GM12878 (cell line): ENCODE measurements around the gene ZNF891. TPM values are rescaled to one million over a fixed set of nuclear protein-coding genes. Genes with fewer than 3 reads are reported as not detected.

Experiments
- BACH1 ChIP-seq: fragments of 450-650 bp; IDR thresholded peaks from 2 replicates; pipeline ENCODE4 v1.6.1; 2017; ENCODE audit warnings: mild to moderate bottlenecking, borderline replicate concordance
- CBFB ChIP-seq: IDR thresholded peaks from 2 replicates; pipeline ENCODE4 v1.6.1; 2016; ENCODE audit warnings: antibody characterized with exemption, low read depth
- CEBPB ChIP-seq, 2 experiments: fragments of 150-350 bp in 1 of 2; IDR thresholded peaks; 2 replicates each; pipeline ENCODE4 v1.6.1; 2012 to 2014; ENCODE audit warnings: low read depth in 2 of 2, low read length in 2 of 2, borderline replicate concordance in 1 of 2, inconsistent platforms in 1 of 2
- CHD2 ChIP-seq: IDR thresholded peaks from 2 replicates; pipeline ENCODE4 v1.6.1; 2011; ENCODE audit warnings: low read depth, low read length, improper control_type of control experiment, borderline replicate concordance
- KLF5 ChIP-seq: fragments of 450-650 bp; IDR thresholded peaks from 2 replicates; pipeline ENCODE4 v1.6.1; 2014; ENCODE audit warnings: mild to moderate bottlenecking; ENCODE audit not compliant: partially characterized antibody
- MTA2 ChIP-seq: fragments of 450-650 bp; IDR thresholded peaks from 2 replicates; pipeline ENCODE4 v1.6.1; 2016; ENCODE audit warnings: low read depth, mild to moderate bottlenecking, moderate library complexity
- MXI1 ChIP-seq: fragments of 150-350 bp; IDR thresholded peaks from 2 replicates; pipeline ENCODE4 v1.6.1; 2011; ENCODE audit warnings: low read depth, mild to moderate bottlenecking, inconsistent platforms, low read length, improper control_type of control experiment
- NRF1 ChIP-seq: conservative IDR thresholded peaks from 2 replicates; pipeline ENCODE4 v1.6.1; 2011; ENCODE audit warnings: mild to moderate bottlenecking, low read depth, low read length, improper control_type of control experiment
- PML ChIP-seq: IDR thresholded peaks from 2 replicates; pipeline ENCODE4 v1.6.1; 2012; ENCODE audit warnings: low read length, inconsistent platforms
- SMAD5 ChIP-seq: IDR thresholded peaks from 2 replicates; pipeline ENCODE4 v1.6.1; 2016; ENCODE audit warnings: antibody characterized with exemption, low read depth
- SRF ChIP-seq, 2 experiments: IDR thresholded peaks; 2 replicates each; pipeline ENCODE4 v1.6.1; 2011; ENCODE audit warnings: low read depth in 2 of 2, low read length in 2 of 2, mild to moderate bottlenecking in 1 of 2, moderate library complexity in 1 of 2
- WRNIP1 ChIP-seq: IDR thresholded peaks from 2 replicates; pipeline ENCODE4 v1.6.1; 2011; ENCODE audit warnings: low read depth, low read length, improper control_type of control experiment, borderline replicate concordance
- YBX1 ChIP-seq: fragments of 450-650 bp; IDR thresholded peaks from 2 replicates; pipeline ENCODE4 v1.6.1; 2016; ENCODE audit warnings: antibody characterized with exemption
- polyA plus RNA-seq, 11 experiments: library from polyadenylated mRNA; depleted of rRNA in 4 of 11; unstranded in 6 of 11; stranded (reverse) in 5 of 11; fragments of >200 nt; fragmentation: Nextera tagmentation in 4 of 11; fragmentation: Illumina TruSeq in 1 of 11; extraction: Ambion mirVana in 4 of 11; extraction: Trizol in 1 of 11; gene quantifications; 1 replicate in 1 of 11; 2 replicates in 10 of 11; pipeline versions ENCODE4 v1.2.1 to v1.2.3, GENCODE V29; 2011 to 2016; ENCODE audit warnings: inconsistent platforms in 2 of 11, missing spikeins in 2 of 11, low read depth in 1 of 11
- total RNA-seq, 4 experiments: library from RNA; depleted of rRNA in 3 of 4; stranded (reverse); fragments of >200 nt in 3 of 4; fragmentation: Illumina TruSeq in 1 of 4; extraction: Trizol in 1 of 4; gene quantifications; 2 replicates each; pipeline versions ENCODE4 v1.2.1 to v1.2.3, GENCODE V29; 2013 to 2021
- TF ChIP-seq, protein P1 (sequence below): fragments of 450-650 bp; IDR thresholded peaks from 2 replicates; pipeline ENCODE4 v1.6.1; 2017; ENCODE audit warnings: mild to moderate bottlenecking, low read depth, inconsistent platforms; ENCODE audit not compliant: poor library complexity, severe bottlenecking
- TF ChIP-seq, protein P2 (sequence below): fragments of 450-650 bp; IDR thresholded peaks from 2 replicates; pipeline ENCODE4 v1.6.1; 2017; ENCODE audit warnings: low read depth, mild to moderate bottlenecking, moderate library complexity
- TF ChIP-seq, protein P3 (sequence below): fragments of 450-650 bp; conservative IDR thresholded peaks from 2 replicates; pipeline ENCODE4 v1.6.1; 2017; ENCODE audit warnings: mild to moderate bottlenecking, moderate library complexity
- TF ChIP-seq, protein P4 (sequence below): fragments of 450-650 bp; formaldehyde crosslinking; IDR thresholded peaks from 2 replicates; pipeline ENCODE4 v1.4.0; 2020; ENCODE audit warnings: mild to moderate bottlenecking, moderate library complexity
- TF ChIP-seq, protein P5 (sequence below): IDR thresholded peaks from 2 replicates; pipeline ENCODE4 v1.6.1; 2012; ENCODE audit warnings: low read depth, low read length, improper control_type of control experiment
- TF ChIP-seq, protein P6 (sequence below), 3 experiments: IDR thresholded peaks in 2 of 3; conservative IDR thresholded peaks in 1 of 3; 2 replicates each; pipeline ENCODE4 v1.5.1; 2011; ENCODE audit warnings: low read depth in 3 of 3, low read length in 3 of 3, mild to moderate bottlenecking in 3 of 3, control low read depth in 2 of 3, moderate library complexity in 2 of 3, inconsistent platforms in 1 of 3, mixed read lengths in 1 of 3; ENCODE audit not compliant: control insufficient read depth in 2 of 3, insufficient read depth in 1 of 3; ENCODE audit errors: extremely low read depth in 1 of 3

The ZNF891 gene
- total and polyA plus RNA-seq, 10 of the 15 experiments (the other 5 are each of a cell fraction or from before 2014, with no cell fraction given), result 0.20 to 1.1 (median 0.69) TPM

DNA sequence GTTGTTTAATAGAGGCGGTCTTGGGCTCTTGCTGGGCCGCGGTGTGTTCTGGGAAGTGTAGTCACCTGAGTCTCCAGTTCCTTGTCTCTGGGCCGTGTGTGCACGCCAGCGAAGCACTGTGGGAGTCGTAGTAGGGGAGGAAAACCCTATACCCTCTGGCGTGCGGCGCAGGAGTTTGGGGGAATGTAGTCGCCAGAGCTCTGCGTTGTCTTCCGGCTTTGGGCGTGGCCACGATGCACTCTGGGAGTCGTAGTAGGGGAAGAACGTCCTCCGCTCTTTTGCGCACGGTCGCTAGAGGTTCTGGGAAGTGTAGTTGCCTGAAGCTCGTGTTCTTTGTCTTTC, 50.1 kb downstream of the ZNF891 start (continued):
- TF ChIP-seq, protein P1, sequence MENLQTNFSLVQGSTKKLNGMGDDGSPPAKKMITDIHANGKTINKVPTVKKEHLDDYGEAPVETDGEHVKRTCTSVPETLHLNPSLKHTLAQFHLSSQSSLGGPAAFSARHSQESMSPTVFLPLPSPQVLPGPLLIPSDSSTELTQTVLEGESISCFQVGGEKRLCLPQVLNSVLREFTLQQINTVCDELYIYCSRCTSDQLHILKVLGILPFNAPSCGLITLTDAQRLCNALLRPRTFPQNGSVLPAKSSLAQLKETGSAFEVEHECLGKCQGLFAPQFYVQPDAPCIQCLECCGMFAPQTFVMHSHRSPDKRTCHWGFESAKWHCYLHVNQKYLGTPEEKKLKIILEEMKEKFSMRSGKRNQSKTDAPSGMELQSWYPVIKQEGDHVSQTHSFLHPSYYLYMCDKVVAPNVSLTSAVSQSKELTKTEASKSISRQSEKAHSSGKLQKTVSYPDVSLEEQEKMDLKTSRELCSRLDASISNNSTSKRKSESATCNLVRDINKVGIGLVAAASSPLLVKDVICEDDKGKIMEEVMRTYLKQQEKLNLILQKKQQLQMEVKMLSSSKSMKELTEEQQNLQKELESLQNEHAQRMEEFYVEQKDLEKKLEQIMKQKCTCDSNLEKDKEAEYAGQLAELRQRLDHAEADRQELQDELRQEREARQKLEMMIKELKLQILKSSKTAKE, result no peak
- TF ChIP-seq, protein P2, sequence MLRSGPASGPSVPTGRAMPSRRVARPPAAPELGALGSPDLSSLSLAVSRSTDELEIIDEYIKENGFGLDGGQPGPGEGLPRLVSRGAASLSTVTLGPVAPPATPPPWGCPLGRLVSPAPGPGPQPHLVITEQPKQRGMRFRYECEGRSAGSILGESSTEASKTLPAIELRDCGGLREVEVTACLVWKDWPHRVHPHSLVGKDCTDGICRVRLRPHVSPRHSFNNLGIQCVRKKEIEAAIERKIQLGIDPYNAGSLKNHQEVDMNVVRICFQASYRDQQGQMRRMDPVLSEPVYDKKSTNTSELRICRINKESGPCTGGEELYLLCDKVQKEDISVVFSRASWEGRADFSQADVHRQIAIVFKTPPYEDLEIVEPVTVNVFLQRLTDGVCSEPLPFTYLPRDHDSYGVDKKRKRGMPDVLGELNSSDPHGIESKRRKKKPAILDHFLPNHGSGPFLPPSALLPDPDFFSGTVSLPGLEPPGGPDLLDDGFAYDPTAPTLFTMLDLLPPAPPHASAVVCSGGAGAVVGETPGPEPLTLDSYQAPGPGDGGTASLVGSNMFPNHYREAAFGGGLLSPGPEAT, result peak; percentile 41; the same call in 1 of the 2 replicates
- TF ChIP-seq KLF5, result no peak
- no peak for TF ChIP-seq BACH1
- TF ChIP-seq, protein P3, sequence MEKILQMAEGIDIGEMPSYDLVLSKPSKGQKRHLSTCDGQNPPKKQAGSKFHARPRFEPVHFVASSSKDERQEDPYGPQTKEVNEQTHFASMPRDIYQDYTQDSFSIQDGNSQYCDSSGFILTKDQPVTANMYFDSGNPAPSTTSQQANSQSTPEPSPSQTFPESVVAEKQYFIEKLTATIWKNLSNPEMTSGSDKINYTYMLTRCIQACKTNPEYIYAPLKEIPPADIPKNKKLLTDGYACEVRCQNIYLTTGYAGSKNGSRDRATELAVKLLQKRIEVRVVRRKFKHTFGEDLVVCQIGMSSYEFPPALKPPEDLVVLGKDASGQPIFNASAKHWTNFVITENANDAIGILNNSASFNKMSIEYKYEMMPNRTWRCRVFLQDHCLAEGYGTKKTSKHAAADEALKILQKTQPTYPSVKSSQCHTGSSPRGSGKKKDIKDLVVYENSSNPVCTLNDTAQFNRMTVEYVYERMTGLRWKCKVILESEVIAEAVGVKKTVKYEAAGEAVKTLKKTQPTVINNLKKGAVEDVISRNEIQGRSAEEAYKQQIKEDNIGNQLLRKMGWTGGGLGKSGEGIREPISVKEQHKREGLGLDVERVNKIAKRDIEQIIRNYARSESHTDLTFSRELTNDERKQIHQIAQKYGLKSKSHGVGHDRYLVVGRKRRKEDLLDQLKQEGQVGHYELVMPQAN, result no peak
- TF ChIP-seq YBX1, result no peak
- TF ChIP-seq, protein P4, sequence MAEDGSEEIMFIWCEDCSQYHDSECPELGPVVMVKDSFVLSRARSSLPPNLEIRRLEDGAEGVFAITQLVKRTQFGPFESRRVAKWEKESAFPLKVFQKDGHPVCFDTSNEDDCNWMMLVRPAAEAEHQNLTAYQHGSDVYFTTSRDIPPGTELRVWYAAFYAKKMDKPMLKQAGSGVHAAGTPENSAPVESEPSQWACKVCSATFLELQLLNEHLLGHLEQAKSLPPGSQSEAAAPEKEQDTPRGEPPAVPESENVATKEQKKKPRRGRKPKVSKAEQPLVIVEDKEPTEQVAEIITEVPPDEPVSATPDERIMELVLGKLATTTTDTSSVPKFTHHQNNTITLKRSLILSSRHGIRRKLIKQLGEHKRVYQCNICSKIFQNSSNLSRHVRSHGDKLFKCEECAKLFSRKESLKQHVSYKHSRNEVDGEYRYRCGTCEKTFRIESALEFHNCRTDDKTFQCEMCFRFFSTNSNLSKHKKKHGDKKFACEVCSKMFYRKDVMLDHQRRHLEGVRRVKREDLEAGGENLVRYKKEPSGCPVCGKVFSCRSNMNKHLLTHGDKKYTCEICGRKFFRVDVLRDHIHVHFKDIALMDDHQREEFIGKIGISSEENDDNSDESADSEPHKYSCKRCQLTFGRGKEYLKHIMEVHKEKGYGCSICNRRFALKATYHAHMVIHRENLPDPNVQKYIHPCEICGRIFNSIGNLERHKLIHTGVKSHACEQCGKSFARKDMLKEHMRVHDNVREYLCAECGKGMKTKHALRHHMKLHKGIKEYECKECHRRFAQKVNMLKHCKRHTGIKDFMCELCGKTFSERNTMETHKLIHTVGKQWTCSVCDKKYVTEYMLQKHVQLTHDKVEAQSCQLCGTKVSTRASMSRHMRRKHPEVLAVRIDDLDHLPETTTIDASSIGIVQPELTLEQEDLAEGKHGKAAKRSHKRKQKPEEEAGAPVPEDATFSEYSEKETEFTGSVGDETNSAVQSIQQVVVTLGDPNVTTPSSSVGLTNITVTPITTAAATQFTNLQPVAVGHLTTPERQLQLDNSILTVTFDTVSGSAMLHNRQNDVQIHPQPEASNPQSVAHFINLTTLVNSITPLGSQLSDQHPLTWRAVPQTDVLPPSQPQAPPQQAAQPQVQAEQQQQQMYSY (CRISPR knock-in tag), result no peak
- TF ChIP-seq SMAD5, result no peak
- TF ChIP-seq, protein P5, sequence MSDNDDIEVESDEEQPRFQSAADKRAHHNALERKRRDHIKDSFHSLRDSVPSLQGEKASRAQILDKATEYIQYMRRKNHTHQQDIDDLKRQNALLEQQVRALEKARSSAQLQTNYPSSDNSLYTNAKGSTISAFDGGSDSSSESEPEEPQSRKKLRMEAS, result peak; percentile 62; the same call in 1 of the 2 replicates
- TF ChIP-seq, protein P6, sequence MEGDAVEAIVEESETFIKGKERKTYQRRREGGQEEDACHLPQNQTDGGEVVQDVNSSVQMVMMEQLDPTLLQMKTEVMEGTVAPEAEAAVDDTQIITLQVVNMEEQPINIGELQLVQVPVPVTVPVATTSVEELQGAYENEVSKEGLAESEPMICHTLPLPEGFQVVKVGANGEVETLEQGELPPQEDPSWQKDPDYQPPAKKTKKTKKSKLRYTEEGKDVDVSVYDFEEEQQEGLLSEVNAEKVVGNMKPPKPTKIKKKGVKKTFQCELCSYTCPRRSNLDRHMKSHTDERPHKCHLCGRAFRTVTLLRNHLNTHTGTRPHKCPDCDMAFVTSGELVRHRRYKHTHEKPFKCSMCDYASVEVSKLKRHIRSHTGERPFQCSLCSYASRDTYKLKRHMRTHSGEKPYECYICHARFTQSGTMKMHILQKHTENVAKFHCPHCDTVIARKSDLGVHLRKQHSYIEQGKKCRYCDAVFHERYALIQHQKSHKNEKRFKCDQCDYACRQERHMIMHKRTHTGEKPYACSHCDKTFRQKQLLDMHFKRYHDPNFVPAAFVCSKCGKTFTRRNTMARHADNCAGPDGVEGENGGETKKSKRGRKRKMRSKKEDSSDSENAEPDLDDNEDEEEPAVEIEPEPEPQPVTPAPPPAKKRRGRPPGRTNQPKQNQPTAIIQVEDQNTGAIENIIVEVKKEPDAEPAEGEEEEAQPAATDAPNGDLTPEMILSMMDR (IDR thresholded peaks at IDR 0.05 in 2 of 3, conservative IDR thresholded peaks at IDR 0.05 in 1 of 3; ENCODE audit: control insufficient read depth in 2 of 3, extremely low read depth in 1 of 3, insufficient read depth in 1 of 3, low read depth in 3 of 3, low read length in 3 of 3), result no peak
- peak; percentile 62; the same call in 1 of the 2 replicates for TF ChIP-seq MXI1
- TF ChIP-seq MTA2, result no peak
- no peak for TF ChIP-seq CEBPB (IDR thresholded peaks at IDR 0.05; ENCODE audit: borderline replicate concordance in 1 of 2, low read depth in 2 of 2, low read length in 2 of 2)
- peak; percentile 66; the same call in 1 of the 2 replicates for TF ChIP-seq PML
- TF ChIP-seq NRF1, result peak; percentile 36
- TF ChIP-seq SRF (IDR thresholded peaks at IDR 0.05; ENCODE audit: low read depth in 2 of 2, low read length in 2 of 2), result peak in 1 of 2 experiments; percentile 84; a peak in 3 of 4 replicates
- TF ChIP-seq WRNIP1, result no peak
- no peak for TF ChIP-seq CBFB
- peak; percentile 83; the same call in 1 of the 2 replicates for TF ChIP-seq CHD2
